Neural cell (in vitro differentiated cells): ENCODE data around the gene CBX8. TPM values are rescaled to one million over a fixed set of nuclear protein-coding genes. Genes with fewer than 3 reads are reported as not detected.
A peak's percentile ranks its signal among the peaks of the same experiment; 100 is the strongest.

Experiments
- H2AFZ ChIP-seq: fragments of 200-600, 300-800 bp; sonication (generic), shearing (Covaris generic); 2 replicates; pipeline ENCODE4 v1.6.0; 2014; ENCODE audit warnings: low read depth, mild to moderate bottlenecking, antibody characterized with exemption, low read length, moderate library complexity
- H3F3A ChIP-seq: fragments of 200-600 bp; shearing (Covaris generic); 2 replicates; pipeline ENCODE4 v1.6.1; 2016; ENCODE audit warnings: mild to moderate bottlenecking, moderate library complexity, mixed read lengths, antibody characterized with exemption, low read length; ENCODE audit not compliant: insufficient read depth, poor library complexity, severe bottlenecking
- H3K27ac ChIP-seq: fragments of 200-600, 300-800 bp; sonication (generic), shearing (Covaris generic); 2 replicates; pipeline ENCODE4 v1.5.1; 2014; ENCODE audit warnings: mild to moderate bottlenecking, low read length, moderate library complexity
- H3K27me3 ChIP-seq: fragments of 300-800, 200-600 bp; sonication (generic), shearing (Covaris generic); 2 replicates; pipeline ENCODE4 v1.6.0; 2014; ENCODE audit warnings: mild to moderate bottlenecking, low read depth, low read length, moderate library complexity; ENCODE audit not compliant: insufficient read depth
- H3K36me3 ChIP-seq: fragments of 300-800, 200-600 bp; sonication (generic), shearing (Covaris generic); 2 replicates; pipeline ENCODE4 v1.5.1; 2014; ENCODE audit warnings: mild to moderate bottlenecking, antibody characterized with exemption, low read length, moderate library complexity; ENCODE audit not compliant: insufficient read depth
- H3K4me2 ChIP-seq: fragments of 300-800, 200-600 bp; sonication (generic), shearing (Covaris generic); 2 replicates; pipeline ENCODE4 v1.6.0; 2014; ENCODE audit warnings: mild to moderate bottlenecking, low read length
- H3K4me3 ChIP-seq: fragments of 300-800, 200-600 bp; sonication (generic), shearing (Covaris generic); 2 replicates; pipeline ENCODE4 v1.5.1; 2014; ENCODE audit warnings: mild to moderate bottlenecking, low read length, moderate library complexity
- H3K79me2 ChIP-seq: fragments of 200-600 bp; shearing (Covaris generic); replicated peaks from 2 replicates; pipeline ENCODE4 v1.6.0; 2014; ENCODE audit warnings: mild to moderate bottlenecking, low read length, moderate library complexity; ENCODE audit not compliant: insufficient read depth
- H3K9ac ChIP-seq: fragments of 300-800, 200-600 bp; sonication (generic), shearing (Covaris generic); 2 replicates; pipeline ENCODE4 v1.6.1; 2016; ENCODE audit warnings: mild to moderate bottlenecking, low read length, mixed read lengths
- H3K9me2 ChIP-seq: fragments of 200-600 bp; shearing (Covaris generic); 2 replicates; pipeline ENCODE4 v1.6.1; 2016; ENCODE audit warnings: mild to moderate bottlenecking, low read length, mixed read lengths; ENCODE audit not compliant: insufficient read depth
- H3K9me3 ChIP-seq: fragments of 200-600, 300-800 bp; sonication (generic), shearing (Covaris generic); 2 replicates; pipeline ENCODE4 v1.6.1; 2016; ENCODE audit warnings: mild to moderate bottlenecking, mixed run types, low read length, moderate library complexity, mixed read lengths
- H4K20me1 ChIP-seq: fragments of 200-600 bp; shearing (Covaris generic); 2 replicates; pipeline ENCODE4 v1.6.1; 2016; ENCODE audit warnings: mild to moderate bottlenecking, mixed run types; ENCODE audit not compliant: insufficient read depth
- CTCF ChIP-seq: fragments of 450-650 bp; IDR thresholded peaks from 2 replicates; pipeline ENCODE4 v1.5.1; 2014; ENCODE audit warnings: antibody characterized with exemption, mild to moderate bottlenecking, moderate library complexity; ENCODE audit not compliant: poor library complexity, severe bottlenecking
- EP300 ChIP-seq: fragments of 450-650 bp; conservative IDR thresholded peaks from 2 replicates; pipeline ENCODE4 v1.6.1; 2014; ENCODE audit warnings: antibody characterized with exemption, mild to moderate bottlenecking, moderate library complexity; ENCODE audit not compliant: poor library complexity, severe bottlenecking
- EZH2 ChIP-seq: fragments of 200-600, 300-800 bp; shearing (Covaris generic), sonication (generic); IDR thresholded peaks from 2 replicates; pipeline ENCODE4 v1.6.1; 2014; ENCODE audit warnings: antibody characterized with exemption, low read length, borderline replicate concordance, mild to moderate bottlenecking; ENCODE audit not compliant: insufficient read depth, poor library complexity, severe bottlenecking
- MXI1 ChIP-seq: fragments of 450-650 bp; conservative IDR thresholded peaks from 2 replicates; pipeline ENCODE4 v1.6.1; 2014; ENCODE audit warnings: antibody characterized with exemption, mild to moderate bottlenecking; ENCODE audit not compliant: poor library complexity, severe bottlenecking
- POLR2AphosphoS5 ChIP-seq: IDR thresholded peaks from 2 replicates; pipeline ENCODE4 v1.6.1; 2012
- RAD21 ChIP-seq: fragments of 450-650 bp; conservative IDR thresholded peaks from 2 replicates; pipeline ENCODE4 v1.6.1; 2014; ENCODE audit warnings: antibody characterized with exemption, mild to moderate bottlenecking, moderate library complexity
- REST ChIP-seq: IDR thresholded peaks from 2 replicates; pipeline ENCODE4 v1.6.1; 2012; ENCODE audit warnings: borderline replicate concordance
- SMC3 ChIP-seq: fragments of 450-650 bp; conservative IDR thresholded peaks from 2 replicates; pipeline ENCODE4 v1.6.1; 2014; ENCODE audit warnings: antibody characterized with exemption, mild to moderate bottlenecking, moderate library complexity; ENCODE audit not compliant: poor library complexity
- TAF1 ChIP-seq: IDR thresholded peaks from 2 replicates; pipeline ENCODE4 v1.6.1; 2012; ENCODE audit warnings: low read depth
- polyA plus RNA-seq: library from polyadenylated mRNA; depleted of rRNA; stranded (reverse); fragments of >200 nt; gene quantifications from 2 replicates; pipeline ENCODE4 v1.2.3, GENCODE V29; 2014

The CBX8 gene
- polyA plus RNA-seq, 1 donor from 2014 or later: 15.4 TPM

- H3K27me3 ChIP-seq: peaks cover 57% of the 10 kb centered on the region
- TF ChIP-seq MXI1 (no peak), REST (no peak), TAF1 (no peak), SMC3 (no peak), EP300 (no peak), RAD21 (no peak), POLR2AphosphoS5 (peak; percentile 5), CTCF (no peak), EZH2 (peak; percentile 14)
- H3F3A ChIP-seq: no peaks in the 10 kb centered on the region
- H3K9me2 ChIP-seq: no peaks in the 10 kb centered on the region
- peaks cover 13% of the 10 kb centered on the region for H3K79me2 ChIP-seq
- H3K36me3 ChIP-seq: no peaks in the 10 kb centered on the region
- H2AFZ ChIP-seq: no peak overlapping the region
- H3K9ac ChIP-seq: peak overlapping the region; percentile 18
- H3K27ac ChIP-seq: no peak overlapping the region
- no peaks in the 10 kb centered on the region for H3K9me3 ChIP-seq
- no peak overlapping the region for H3K4me3 ChIP-seq
- H3K4me2 ChIP-seq: no peak overlapping the region
- peaks cover 17% of the 10 kb centered on the region for H4K20me1 ChIP-seq
These were observed 44.7 kb upstream of the CBX8 start for GRCh38 chr17:79841369-79842135.

GRCh38 chr17:79840989-79841286, 44.1 kb upstream of the CBX8 start:
- peaks cover 21% of the 10 kb centered on the region for H4K20me1 ChIP-seq
- peaks cover 57% of the 10 kb centered on the region for H3K27me3 ChIP-seq
- H3K79me2 ChIP-seq: peaks cover 19% of the 10 kb centered on the region
- no peaks in the 10 kb centered on the region for H3K9me3 ChIP-seq
- TF ChIP-seq TAF1 (no peak), MXI1 (no peak), POLR2AphosphoS5 (no peak), EZH2 (no peak)
- H3K4me3 ChIP-seq: peak overlapping the region; percentile 69
- no peak overlapping the region for H3K27ac ChIP-seq
- H2AFZ ChIP-seq: no peak overlapping the region
- H3K36me3 ChIP-seq: no peaks in the 10 kb centered on the region
- no peaks in the 10 kb centered on the region for H3F3A ChIP-seq
- no peak overlapping the region for H3K4me2 ChIP-seq
- no peaks in the 10 kb centered on the region for H3K9me2 ChIP-seq
- H3K9ac ChIP-seq: peak overlapping the region; percentile 78
